Liver (tissue), 9 donors: Measurements from ENCODE around the gene PFDN4. TPM values are rescaled to one million over a fixed set of nuclear protein-coding genes. Genes with fewer than 3 reads are reported as not detected.

Experiments used
- DNase-seq: peaks from one replicate; pipeline ENCODE4 v3.0.0-alpha.2; 2017; ENCODE audit warnings: low spot score
- H3K27ac ChIP-seq, 2 donors: one replicate each; pipeline ENCODE4 v1.7.0; 2013; ENCODE audit warnings: inconsistent platforms in 2 of 2, low read length in 2 of 2, control low read depth in 1 of 2, low read depth in 1 of 2, mild to moderate bottlenecking in 1 of 2
- H3K27me3 ChIP-seq, 4 donors: one replicate each; pipeline versions ENCODE4 v1.6.1 to v1.7.0; 2013; ENCODE audit warnings: low read length in 3 of 4, inconsistent platforms in 1 of 4, mild to moderate bottlenecking in 1 of 4, moderate library complexity in 1 of 4; ENCODE audit not compliant: control insufficient read depth in 4 of 4, insufficient read depth in 4 of 4
- H3K36me3 ChIP-seq, 4 donors: one replicate each; pipeline versions ENCODE4 v1.6.1 to v1.7.0; 2013; ENCODE audit warnings: low read length in 3 of 4, mild to moderate bottlenecking in 3 of 4, low read depth in 1 of 4, moderate library complexity in 1 of 4; ENCODE audit not compliant: control insufficient read depth in 4 of 4, insufficient read depth in 3 of 4
- H3K4me1 ChIP-seq, 4 donors: one replicate each; pipeline versions ENCODE4 v1.6.1 to v1.7.0; 2013; ENCODE audit warnings: low read length in 3 of 4, mild to moderate bottlenecking in 3 of 4, moderate library complexity in 1 of 4; ENCODE audit not compliant: control insufficient read depth in 4 of 4, insufficient read depth in 4 of 4
- H3K4me3 ChIP-seq, 3 donors: one replicate each; pipeline versions ENCODE4 v1.6.1 to v1.7.0; 2013; ENCODE audit warnings: low read length in 3 of 3, control low read depth in 1 of 3, low read depth in 1 of 3, mild to moderate bottlenecking in 1 of 3
- H3K9ac ChIP-seq, 2 donors: one replicate each; pipeline ENCODE4 v1.7.0; 2013; ENCODE audit warnings: low read length in 2 of 2, mild to moderate bottlenecking in 2 of 2, moderate library complexity in 2 of 2, control low read depth in 1 of 2, low read depth in 1 of 2
- H3K9me3 ChIP-seq, 4 donors: one replicate each; pipeline versions ENCODE4 v1.6.1 to v1.7.0; 2013; ENCODE audit warnings: low read length in 3 of 4; ENCODE audit not compliant: control insufficient read depth in 4 of 4
- EGR1 ChIP-seq, 2 donors: IDR thresholded peaks; 2 replicates each; pipeline ENCODE4 v1.6.1; 2016 to 2018; ENCODE audit warnings: antibody characterized with exemption in 2 of 2, low read depth in 2 of 2
- FOXA1 ChIP-seq: IDR thresholded peaks from 2 replicates; pipeline ENCODE4 v1.6.1; 2016; ENCODE audit warnings: antibody characterized with exemption
- FOXA2 ChIP-seq: IDR thresholded peaks from 2 replicates; pipeline ENCODE4 v1.6.1; 2016; ENCODE audit warnings: antibody characterized with exemption
- GABPA ChIP-seq, 2 donors: IDR thresholded peaks in 1 of 2; conservative IDR thresholded peaks in 1 of 2; 2 replicates each; pipeline ENCODE4 v1.6.1; 2016; ENCODE audit warnings: antibody characterized with exemption in 2 of 2, mild to moderate bottlenecking in 1 of 2, moderate library complexity in 1 of 2
- HNF4A ChIP-seq, 2 donors: conservative IDR thresholded peaks; 2 replicates each; pipeline ENCODE4 v1.6.1; 2016; ENCODE audit warnings: antibody characterized with exemption in 2 of 2, mild to moderate bottlenecking in 2 of 2
- HNF4G ChIP-seq: IDR thresholded peaks from 2 replicates; pipeline ENCODE4 v1.6.1; 2016; ENCODE audit warnings: antibody characterized with exemption
- JUND ChIP-seq, 2 donors: IDR thresholded peaks; 2 replicates each; pipeline ENCODE4 v1.6.1; 2016; ENCODE audit warnings: antibody characterized with exemption in 2 of 2
- NR2F2 ChIP-seq: IDR thresholded peaks from 2 replicates; pipeline ENCODE4 v1.6.1; 2016; ENCODE audit warnings: antibody characterized with exemption
- RAD21 ChIP-seq, 2 donors: IDR thresholded peaks; 2 replicates each; pipeline ENCODE4 v1.6.1; 2016; ENCODE audit warnings: antibody characterized with exemption in 2 of 2, mild to moderate bottlenecking in 2 of 2
- RXRA ChIP-seq, 2 donors: IDR thresholded peaks; 2 replicates each; pipeline ENCODE4 v1.6.1; 2017 to 2018; ENCODE audit warnings: antibody characterized with exemption in 2 of 2, mild to moderate bottlenecking in 1 of 2
- SP1 ChIP-seq: IDR thresholded peaks from 2 replicates; pipeline ENCODE4 v1.6.1; 2018; ENCODE audit warnings: antibody characterized with exemption, mild to moderate bottlenecking
- TAF1 ChIP-seq: conservative IDR thresholded peaks from 2 replicates; pipeline ENCODE4 v1.6.1; 2016; ENCODE audit warnings: antibody characterized with exemption, mild to moderate bottlenecking
- YY1 ChIP-seq: IDR thresholded peaks from 2 replicates; pipeline ENCODE4 v1.6.1; 2016; ENCODE audit warnings: antibody characterized with exemption, mild to moderate bottlenecking
- WGBS: extraction: QIAGEN DNeasy Blood & Tissue Kit; methylation state at CpG from one replicate; pipeline ENCODE4 v1.1.7; 2013; 5-methylcytosine and 5-hydroxymethylcytosine counted together
- polyA plus RNA-seq, 2 donors: library from polyadenylated mRNA; stranded (reverse) in 1 of 2; unstranded in 1 of 2; fragments of 200-250 nt in 1 of 2; fragments of >200 nt in 1 of 2; fragmentation: Nextera tagmentation in 1 of 2; extraction: Ambion mirVana in 1 of 2; gene quantifications; one replicate each; pipeline versions ENCODE4 v1.2.1 to v1.2.3, GENCODE V29; 2013 to 2015
- total RNA-seq, 2 donors: library from RNA; depleted of rRNA; stranded (reverse); fragments of >200 nt; gene quantifications; one replicate each; pipeline ENCODE4 v1.2.3, GENCODE V29; 2014
- TF ChIP-seq, protein P1 (sequence below): IDR thresholded peaks from 2 replicates; pipeline ENCODE4 v1.6.1; 2016; ENCODE audit warnings: antibody characterized with exemption
- TF ChIP-seq, protein P2 (sequence below): IDR thresholded peaks from 2 replicates; pipeline ENCODE4 v1.6.1; 2016; ENCODE audit warnings: antibody characterized with exemption, mild to moderate bottlenecking
- TF ChIP-seq, protein P3 (sequence below): IDR thresholded peaks from 2 replicates; pipeline ENCODE4 v1.6.1; 2016; ENCODE audit warnings: antibody characterized with exemption
- TF ChIP-seq, protein P4 (sequence below): fragments of 150-350 bp; IDR thresholded peaks from 2 replicates; pipeline ENCODE4 v1.5.1; 2017; ENCODE audit warnings: improper control_type of control experiment, low read depth, low read length; ENCODE audit not compliant: missing input control
- donor health status: healthy.
- donor health status: healthy.
- donor health status: healthy.
- donor health status: healthy.
- donor health status: healthy.

PFDN4 gene
- total and polyA plus RNA-seq, 4 donors = 12.9 to 17.3 (median 13.5) TPM

GRCh38 chr20:54203281-54203680 lies 4.6 kb upstream of the PFDN4 start:
- no peak for DNase-seq
- no peaks in the 10 kb centered on the region for H3K9me3 ChIP-seq
- no peak overlapping the region for H3K4me3 ChIP-seq
- no peak overlapping the region for H3K27ac ChIP-seq
- H3K9ac ChIP-seq = no peak overlapping the region
- 74% methylated on average over 5 of the region's 5 CpGs for WGBS
- TF ChIP-seq TAF1 (no peak), RXRA (IDR thresholded peaks at IDR 0.05) (no peak), NR2F2 (no peak)
- TF ChIP-seq, protein P1, sequence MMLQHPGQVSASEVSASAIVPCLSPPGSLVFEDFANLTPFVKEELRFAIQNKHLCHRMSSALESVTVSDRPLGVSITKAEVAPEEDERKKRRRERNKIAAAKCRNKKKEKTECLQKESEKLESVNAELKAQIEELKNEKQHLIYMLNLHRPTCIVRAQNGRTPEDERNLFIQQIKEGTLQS = no peak
- TF ChIP-seq, protein P2, sequence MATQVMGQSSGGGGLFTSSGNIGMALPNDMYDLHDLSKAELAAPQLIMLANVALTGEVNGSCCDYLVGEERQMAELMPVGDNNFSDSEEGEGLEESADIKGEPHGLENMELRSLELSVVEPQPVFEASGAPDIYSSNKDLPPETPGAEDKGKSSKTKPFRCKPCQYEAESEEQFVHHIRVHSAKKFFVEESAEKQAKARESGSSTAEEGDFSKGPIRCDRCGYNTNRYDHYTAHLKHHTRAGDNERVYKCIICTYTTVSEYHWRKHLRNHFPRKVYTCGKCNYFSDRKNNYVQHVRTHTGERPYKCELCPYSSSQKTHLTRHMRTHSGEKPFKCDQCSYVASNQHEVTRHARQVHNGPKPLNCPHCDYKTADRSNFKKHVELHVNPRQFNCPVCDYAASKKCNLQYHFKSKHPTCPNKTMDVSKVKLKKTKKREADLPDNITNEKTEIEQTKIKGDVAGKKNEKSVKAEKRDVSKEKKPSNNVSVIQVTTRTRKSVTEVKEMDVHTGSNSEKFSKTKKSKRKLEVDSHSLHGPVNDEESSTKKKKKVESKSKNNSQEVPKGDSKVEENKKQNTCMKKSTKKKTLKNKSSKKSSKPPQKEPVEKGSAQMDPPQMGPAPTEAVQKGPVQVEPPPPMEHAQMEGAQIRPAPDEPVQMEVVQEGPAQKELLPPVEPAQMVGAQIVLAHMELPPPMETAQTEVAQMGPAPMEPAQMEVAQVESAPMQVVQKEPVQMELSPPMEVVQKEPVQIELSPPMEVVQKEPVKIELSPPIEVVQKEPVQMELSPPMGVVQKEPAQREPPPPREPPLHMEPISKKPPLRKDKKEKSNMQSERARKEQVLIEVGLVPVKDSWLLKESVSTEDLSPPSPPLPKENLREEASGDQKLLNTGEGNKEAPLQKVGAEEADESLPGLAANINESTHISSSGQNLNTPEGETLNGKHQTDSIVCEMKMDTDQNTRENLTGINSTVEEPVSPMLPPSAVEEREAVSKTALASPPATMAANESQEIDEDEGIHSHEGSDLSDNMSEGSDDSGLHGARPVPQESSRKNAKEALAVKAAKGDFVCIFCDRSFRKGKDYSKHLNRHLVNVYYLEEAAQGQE = no peak
- H3K36me3 ChIP-seq = no peaks in the 10 kb centered on the region
- H3K27me3 ChIP-seq = no peaks in the 10 kb centered on the region
- peaks cover 0 to 2% (median under 1%) of the 10 kb centered on the region in 4 donors for H3K4me1 ChIP-seq

DNA sequence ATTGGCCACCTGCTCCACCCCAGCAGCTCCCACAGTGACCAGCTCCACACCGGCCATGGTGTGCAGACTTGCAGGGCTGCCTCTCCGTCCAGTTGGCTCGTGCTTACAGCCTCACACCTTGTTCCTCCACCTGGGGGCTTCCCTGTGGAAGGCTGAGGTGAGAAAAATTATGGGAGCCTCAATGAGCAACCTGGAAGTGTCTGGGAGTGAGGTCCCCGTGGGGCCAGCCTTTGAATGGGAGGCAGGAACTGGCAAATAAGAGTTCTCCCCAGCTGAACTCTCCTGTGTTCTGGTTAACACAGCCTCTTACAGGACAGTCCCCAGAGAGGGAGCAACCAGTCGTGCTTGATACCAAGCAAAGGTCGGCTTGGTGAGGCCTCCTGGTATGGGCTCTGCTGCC lies 3.8 kb upstream of the PFDN4 start:
- H3K4me3 ChIP-seq = no peak overlapping the region
- TF ChIP-seq, protein P3, sequence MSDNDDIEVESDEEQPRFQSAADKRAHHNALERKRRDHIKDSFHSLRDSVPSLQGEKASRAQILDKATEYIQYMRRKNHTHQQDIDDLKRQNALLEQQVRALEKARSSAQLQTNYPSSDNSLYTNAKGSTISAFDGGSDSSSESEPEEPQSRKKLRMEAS = no peak
- no peaks in the 10 kb centered on the region for H3K9me3 ChIP-seq
- no peak for DNase-seq
- no peak overlapping the region for H3K27ac ChIP-seq
- H3K36me3 ChIP-seq = no peaks in the 10 kb centered on the region
- no peak overlapping the region for H3K9ac ChIP-seq
- 83% methylated on average over 6 of the region's 6 CpGs for whole genome bisulfite sequencing
- peaks cover 2 to 8% (median 5%) of the 10 kb centered on the region in 4 donors for H3K4me1 ChIP-seq
- H3K27me3 ChIP-seq = no peaks in the 10 kb centered on the region

DNA sequence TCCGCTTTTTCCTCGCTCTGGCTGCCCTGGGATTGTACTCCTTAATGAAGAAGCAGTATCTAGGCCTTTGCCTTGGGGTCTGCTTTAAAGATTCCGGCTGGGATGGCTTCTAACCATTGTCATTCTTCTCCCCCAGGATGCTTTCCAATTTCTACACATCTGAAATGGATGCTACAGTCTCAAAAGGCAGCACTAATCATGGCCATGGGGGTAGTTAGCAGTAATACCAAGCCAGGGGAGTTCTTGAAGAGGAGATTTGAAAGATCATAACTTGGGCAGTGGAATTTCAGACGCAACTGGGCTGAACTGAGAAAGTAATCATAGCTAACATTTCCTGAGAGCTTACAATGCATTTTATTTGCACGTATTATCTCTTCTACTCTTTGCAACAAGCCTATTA lies 3.4 kb upstream of the PFDN4 start:
- 86% methylated on average over 5 of the region's 5 CpGs for WGBS
- Histone ChIP-seq H3K27ac (no peak overlapping the region), H3K4me1 (peaks cover 3 to 12% (median 9%) of the 10 kb centered on the region in 4 donors), H3K36me3 (no peaks in the 10 kb centered on the region), H3K4me3 (no peak overlapping the region), H3K27me3 (no peaks in the 10 kb centered on the region), H3K9ac (no peak overlapping the region), H3K9me3 (no peaks in the 10 kb centered on the region)
- no peak for TF ChIP-seq EGR1 (IDR thresholded peaks at IDR 0.05; ENCODE audit: low read depth in 2 of 2)
- no peak for TF ChIP-seq FOXA2
- TF ChIP-seq TAF1 = no peak
- TF ChIP-seq JUND (IDR thresholded peaks at IDR 0.05) = no peak
- TF ChIP-seq FOXA1 = no peak
- no peak for TF ChIP-seq RXRA (IDR thresholded peaks at IDR 0.05)
- no peak for TF ChIP-seq HNF4G
- no peak for TF ChIP-seq HNF4A (conservative IDR thresholded peaks at IDR 0.05)
- TF ChIP-seq, protein P2 = no peak
- TF ChIP-seq RAD21 (IDR thresholded peaks at IDR 0.05) = no peak
- TF ChIP-seq, protein P1 = no peak
- no peak for TF ChIP-seq SP1
- no peak for TF ChIP-seq GABPA (IDR thresholded peaks at IDR 0.05 in 1 of 2, conservative IDR thresholded peaks at IDR 0.05 in 1 of 2)
- TF ChIP-seq NR2F2 = no peak
- TF ChIP-seq YY1 = no peak
- TF ChIP-seq, protein P3 = no peak
- TF ChIP-seq, protein P4, sequence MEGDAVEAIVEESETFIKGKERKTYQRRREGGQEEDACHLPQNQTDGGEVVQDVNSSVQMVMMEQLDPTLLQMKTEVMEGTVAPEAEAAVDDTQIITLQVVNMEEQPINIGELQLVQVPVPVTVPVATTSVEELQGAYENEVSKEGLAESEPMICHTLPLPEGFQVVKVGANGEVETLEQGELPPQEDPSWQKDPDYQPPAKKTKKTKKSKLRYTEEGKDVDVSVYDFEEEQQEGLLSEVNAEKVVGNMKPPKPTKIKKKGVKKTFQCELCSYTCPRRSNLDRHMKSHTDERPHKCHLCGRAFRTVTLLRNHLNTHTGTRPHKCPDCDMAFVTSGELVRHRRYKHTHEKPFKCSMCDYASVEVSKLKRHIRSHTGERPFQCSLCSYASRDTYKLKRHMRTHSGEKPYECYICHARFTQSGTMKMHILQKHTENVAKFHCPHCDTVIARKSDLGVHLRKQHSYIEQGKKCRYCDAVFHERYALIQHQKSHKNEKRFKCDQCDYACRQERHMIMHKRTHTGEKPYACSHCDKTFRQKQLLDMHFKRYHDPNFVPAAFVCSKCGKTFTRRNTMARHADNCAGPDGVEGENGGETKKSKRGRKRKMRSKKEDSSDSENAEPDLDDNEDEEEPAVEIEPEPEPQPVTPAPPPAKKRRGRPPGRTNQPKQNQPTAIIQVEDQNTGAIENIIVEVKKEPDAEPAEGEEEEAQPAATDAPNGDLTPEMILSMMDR = no peak
- no peak for DNase-seq
